K562 (cell line): ENCODE measurements around the gene RTL1. TPM values are rescaled to one million over a fixed set of nuclear protein-coding genes. Genes with fewer than 3 reads are reported as not detected.
A peak's percentile ranks its signal among the peaks of the same experiment; 100 is the strongest.

Source experiments
- ATAC-seq: fragments of 200-7000 bp; cut with Tn5 transposase; 3 replicates; pipeline ENCODE4 v1.9.1; 2020; ENCODE audit warnings: moderate library complexity
- BruUV-seq: library from RNA; stranded (reverse); fragments of 400-500 nt; replicated peaks from 2 replicates; lab custom pipeline; 2021; lab: Mats Ljungman, UMichigan
- CTCF ChIA-PET: fragments of 300-600 bp; formaldehyde crosslinking; extraction: SDS; loops from one replicate; lab custom pipeline; 2021; ENCODE audit warnings: low intra/inter-chr PET ratio; lab: Yijun Ruan, JAX
- POLR2A ChIA-PET: fragments of 300-600, 350-650 bp; sonication (Branson Sonifier 250); formaldehyde crosslinking; extraction: SDS; loops from one replicate; lab custom pipeline; 2021; ENCODE audit warnings: antibody characterized with exemption, inconsistent platforms; lab: Yijun Ruan, JAX
- DNase-seq, 4 experiments: peaks; one replicate each; pipeline versions ENCODE4 v3.0.0 to v3.0.0-alpha.2; 2011 to 2018; ENCODE audit warnings: low spot score in 3 of 4, mixed read lengths in 3 of 4; ENCODE audit errors: extremely low read depth in 1 of 4
- FAIRE-seq: peaks from 2 replicates; lab custom pipeline; 2011; peaks lifted over from hg19 to GRCh38; lab: Jason Lieb, UNC
- H2AFZ ChIP-seq: 2 replicates; pipeline ENCODE4 v1.6.0; 2011; ENCODE audit warnings: low read depth, low read length, control low read depth, inconsistent platforms
- H3K27ac ChIP-seq: fragments of 200-600 bp; 3 replicates; pipeline ENCODE4 v1.8.0; 2011; ENCODE audit warnings: low read depth, mild to moderate bottlenecking, control low read depth, inconsistent platforms, low read length, moderate library complexity, mixed read lengths; ENCODE audit errors: extremely low read depth
- H3K27me3 ChIP-seq, 2 experiments: fragments of 300-600 bp in 1 of 2; 2 replicates in 1 of 2; 3 replicates in 1 of 2; pipeline versions ENCODE4 v1.6.0 to v1.8.0; 2011; ENCODE audit warnings: inconsistent platforms in 2 of 2, low read length in 2 of 2, mild to moderate bottlenecking in 1 of 2, mixed read lengths in 1 of 2, moderate library complexity in 1 of 2; ENCODE audit not compliant: control insufficient read depth in 2 of 2, insufficient read depth in 2 of 2
- H3K36me3 ChIP-seq: fragments of 300-600 bp; 3 replicates; pipeline ENCODE4 v1.8.0; 2011; ENCODE audit warnings: mild to moderate bottlenecking, low read length, inconsistent platforms; ENCODE audit not compliant: control insufficient read depth, insufficient read depth
- H3K4me1 ChIP-seq, 2 experiments: fragments of 200-600 bp in 1 of 2; replicated peaks in 1 of 2; 2 replicates in 1 of 2; 3 replicates in 1 of 2; pipeline versions ENCODE4 v1.5.1 to v1.8.0; 2011; ENCODE audit warnings: inconsistent platforms in 2 of 2, low read length in 2 of 2, mild to moderate bottlenecking in 1 of 2, mixed read lengths in 1 of 2, moderate library complexity in 1 of 2; ENCODE audit not compliant: control insufficient read depth in 2 of 2, insufficient read depth in 2 of 2
- H3K4me2 ChIP-seq: 2 replicates; pipeline ENCODE4 v1.6.1; 2011; ENCODE audit warnings: low read length, control low read depth, inconsistent platforms, mixed read lengths; ENCODE audit not compliant: insufficient read depth
- H3K4me3 ChIP-seq: fragments of 200-600 bp; sonication (generic), shearing (Covaris generic); 2 replicates; pipeline ENCODE4 v1.5.1; 2016; ENCODE audit warnings: control low read depth, inconsistent platforms
- H3K79me2 ChIP-seq: fragments of 200-600 bp; 3 replicates; pipeline ENCODE4 v1.8.0; 2011; ENCODE audit warnings: low read length, inconsistent platforms; ENCODE audit not compliant: control insufficient read depth, insufficient read depth
- H3K9ac ChIP-seq, 2 experiments: 2 replicates each; pipeline versions ENCODE4 v1.6.0 to v1.6.1; 2011; ENCODE audit warnings: low read depth in 2 of 2, low read length in 2 of 2, control low read depth in 1 of 2, inconsistent platforms in 1 of 2, mild to moderate bottlenecking in 1 of 2, mixed read lengths in 1 of 2; ENCODE audit not compliant: insufficient read depth in 1 of 2
- H3K9me1 ChIP-seq: one replicate; pipeline ENCODE4 v1.6.0; 2011; ENCODE audit warnings: inconsistent platforms, mild to moderate bottlenecking, low read length, moderate library complexity; ENCODE audit not compliant: control insufficient read depth, insufficient read depth
- H3K9me3 ChIP-seq: replicated peaks from 2 replicates; pipeline ENCODE4 v1.5.1; 2011; ENCODE audit warnings: low read depth, low read length, inconsistent platforms; ENCODE audit not compliant: control insufficient read depth, insufficient read depth
- H4K20me1 ChIP-seq: replicated peaks from 2 replicates; pipeline ENCODE4 v1.6.1; 2011; ENCODE audit warnings: low read length, inconsistent platforms, mixed read lengths; ENCODE audit not compliant: control insufficient read depth, insufficient read depth
- ARHGAP35 ChIP-seq: fragments of 450-650 bp; IDR thresholded peaks from 2 replicates; pipeline ENCODE4 v1.6.1; 2018; ENCODE audit not compliant: partially characterized antibody
- HDAC1 ChIP-seq, 2 experiments: fragments of 450-650 bp; IDR thresholded peaks; 2 replicates each; pipeline ENCODE4 v1.6.1; 2016 to 2017; ENCODE audit warnings: inconsistent platforms in 1 of 2, mild to moderate bottlenecking in 1 of 2, moderate library complexity in 1 of 2
- HLTF ChIP-seq: fragments of 450-650 bp; IDR thresholded peaks from 2 replicates; pipeline ENCODE4 v1.6.1; 2016
- HMGXB4 ChIP-seq: sonication (generic); formaldehyde crosslinking; IDR thresholded peaks from 2 replicates; pipeline ENCODE4 v1.8.1; 2023; ENCODE audit warnings: mild to moderate bottlenecking, missing genetic modification reagents
- LARP7 ChIP-seq: fragments of 450-650 bp; IDR thresholded peaks from 2 replicates; pipeline ENCODE4 v1.6.1; 2016
- NELFE ChIP-seq: IDR thresholded peaks from 2 replicates; pipeline ENCODE4 v1.6.1; 2011; ENCODE audit warnings: mild to moderate bottlenecking; ENCODE audit not compliant: insufficient read depth, insufficient read length
- NFIC ChIP-seq: fragments of 450-650 bp; IDR thresholded peaks from 2 replicates; pipeline ENCODE4 v1.6.1; 2017; ENCODE audit warnings: mild to moderate bottlenecking, inconsistent platforms
- TGIF2 ChIP-seq: sonication (generic); formaldehyde crosslinking; IDR thresholded peaks from 2 replicates; pipeline ENCODE4 v1.8.1; 2022; ENCODE audit warnings: mild to moderate bottlenecking, missing genetic modification reagents, moderate library complexity
- THRB ChIP-seq: fragments of 450-650 bp; formaldehyde crosslinking; conservative IDR thresholded peaks from 2 replicates; pipeline ENCODE4 v1.4.0; 2022; ENCODE audit warnings: mild to moderate bottlenecking, missing genetic modification characterization
- XRCC4 ChIP-seq: IDR thresholded peaks from one replicate; pipeline ENCODE4 v1.6.1; 2011; ENCODE audit not compliant: insufficient read depth, insufficient read length; ENCODE audit errors: extremely low read depth
- ZNF263 ChIP-seq: sonication (generic); formaldehyde crosslinking; IDR thresholded peaks from 2 replicates; pipeline ENCODE4 v1.8.0; 2022; ENCODE audit warnings: mild to moderate bottlenecking, missing genetic modification reagents, borderline replicate concordance
- ZNF512 ChIP-seq: IDR thresholded peaks from 2 replicates; pipeline ENCODE4 v1.6.1; 2016; ENCODE audit warnings: missing genetic modification characterization, missing compliant biosample characterization
- ZNF785 ChIP-seq: fragments of 250-450 bp; sonication (Bioruptor Pico); IDR thresholded peaks from 2 replicates; pipeline ENCODE4 v1.4.0; 2020; ENCODE audit warnings: mild to moderate bottlenecking
- WGBS: fragments of 100-300 bp; shearing (Covaris generic); methylation state at CpG from one replicate; pipeline ENCODE4 v1.1.6; 2016; ENCODE audit warnings: low coverage, mixed read lengths; ENCODE audit not compliant: insufficient coverage; ENCODE audit errors: missing lambda C conversion rate; 5-methylcytosine and 5-hydroxymethylcytosine counted together
- in situ Hi-C: fragments of 300-500 bp; cut with MboI; formaldehyde crosslinking; loops from 4 replicates; pipeline ENCODE4 v1.15.0; 2018; ENCODE audit warnings: inconsistent platforms, mixed read lengths
- intact Hi-C: fragments of 100-400 bp; cut with micrococcal nuclease; formaldehyde crosslinking; loops from 2 replicates; pipeline ENCODE4 v1.14.2; 2022
- polyA plus RNA-seq, 8 experiments: library from polyadenylated mRNA; depleted of rRNA in 4 of 8; stranded (reverse) in 5 of 8; unstranded in 3 of 8; fragments of >200 nt; fragmentation: Nextera tagmentation in 2 of 8; fragmentation: Illumina TruSeq in 1 of 8; extraction: Ambion mirVana in 2 of 8; extraction: Trizol in 1 of 8; gene quantifications; 2 replicates each; pipeline versions ENCODE4 v1.2.1 to v1.2.3, GENCODE V29; 2011 to 2014; ENCODE audit warnings: inconsistent platforms in 1 of 8, missing spikeins in 1 of 8
- total RNA-seq, 7 experiments: library from RNA; depleted of rRNA in 6 of 7; stranded (reverse); fragments of >200 nt in 6 of 7; fragmentation: Illumina TruSeq in 2 of 7; extraction: Trizol in 2 of 7; gene quantifications; 2 replicates each; pipeline versions ENCODE4 v1.2.1 to v1.2.3, GENCODE V29; 2011 to 2021; ENCODE audit warnings: low replicate concordance in 1 of 7
- TF ChIP-seq, protein P1 (sequence below): fragments of 150-350 bp; conservative IDR thresholded peaks from 2 replicates; pipeline ENCODE4 v1.6.1; 2014; ENCODE audit warnings: low read length
- TF ChIP-seq, protein P2 (sequence below): sonication (generic); formaldehyde crosslinking; IDR thresholded peaks from 2 replicates; pipeline ENCODE4 v1.8.1; 2022; ENCODE audit warnings: missing genetic modification reagents

Gene RTL1
- total and polyA plus RNA-seq, 9 of the 15 experiments (the other 6 are each of a cell fraction or from before 2014, with no cell fraction given): not detected

DNA sequence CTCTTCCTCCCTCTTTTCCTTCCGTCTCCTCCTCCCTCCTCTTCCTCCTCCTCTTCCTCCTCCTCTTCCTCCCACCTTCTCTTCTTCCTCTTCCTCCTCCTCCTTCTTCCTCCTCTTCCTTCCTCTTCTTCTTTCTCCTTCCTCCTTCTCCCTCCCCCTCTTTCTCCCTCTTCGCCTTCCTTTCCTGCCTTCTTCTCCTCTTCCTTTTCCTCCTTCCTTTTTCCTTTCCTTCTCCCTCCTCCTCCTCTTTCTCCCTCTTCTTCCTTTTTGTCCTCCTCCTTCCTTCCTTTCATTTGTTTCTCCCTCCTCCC, 41.6 kb downstream of the RTL1 start:
- no TSS peak for BruUV-seq
- CTCF ChIA-PET: no interaction called here
- no peak for FAIRE-seq
- TF ChIP-seq XRCC4 (no peak), ARHGAP35 (peak; percentile 11), HMGXB4 (CRISPR knock-in tag) (no peak), LARP7 (peak; percentile 70; the same call in 1 of the 2 replicates), NELFE (no peak), TGIF2 (CRISPR knock-in tag) (no peak), ZNF263 (CRISPR knock-in tag) (peak; percentile 51; the same call in 1 of the 2 replicates), NFIC (no peak), ZNF785 (CRISPR knock-in tag) (no peak), THRB (CRISPR knock-in tag) (peak; percentile 81; the same call in 1 of the 2 replicates), HDAC1 (IDR thresholded peaks at IDR 0.05) (0 out of 4 replicates have a peak, but pooled peaks of 1 of the 2 experiments have one; percentile 47), HLTF (0 out of 2 replicates have a peak, but pooled peaks have one; percentile 44), ZNF512 (peak; percentile 76)
- TF ChIP-seq, protein P1, sequence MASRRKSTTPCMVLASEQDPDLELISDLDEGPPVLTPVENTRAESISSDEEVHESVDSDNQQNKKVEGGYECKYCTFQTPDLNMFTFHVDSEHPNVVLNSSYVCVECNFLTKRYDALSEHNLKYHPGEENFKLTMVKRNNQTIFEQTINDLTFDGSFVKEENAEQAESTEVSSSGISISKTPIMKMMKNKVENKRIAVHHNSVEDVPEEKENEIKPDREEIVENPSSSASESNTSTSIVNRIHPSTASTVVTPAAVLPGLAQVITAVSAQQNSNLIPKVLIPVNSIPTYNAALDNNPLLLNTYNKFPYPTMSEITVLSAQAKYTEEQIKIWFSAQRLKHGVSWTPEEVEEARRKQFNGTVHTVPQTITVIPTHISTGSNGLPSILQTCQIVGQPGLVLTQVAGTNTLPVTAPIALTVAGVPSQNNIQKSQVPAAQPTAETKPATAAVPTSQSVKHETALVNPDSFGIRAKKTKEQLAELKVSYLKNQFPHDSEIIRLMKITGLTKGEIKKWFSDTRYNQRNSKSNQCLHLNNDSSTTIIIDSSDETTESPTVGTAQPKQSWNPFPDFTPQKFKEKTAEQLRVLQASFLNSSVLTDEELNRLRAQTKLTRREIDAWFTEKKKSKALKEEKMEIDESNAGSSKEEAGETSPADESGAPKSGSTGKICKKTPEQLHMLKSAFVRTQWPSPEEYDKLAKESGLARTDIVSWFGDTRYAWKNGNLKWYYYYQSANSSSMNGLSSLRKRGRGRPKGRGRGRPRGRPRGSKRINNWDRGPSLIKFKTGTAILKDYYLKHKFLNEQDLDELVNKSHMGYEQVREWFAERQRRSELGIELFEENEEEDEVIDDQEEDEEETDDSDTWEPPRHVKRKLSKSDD: no peak
- TF ChIP-seq, protein P2, sequence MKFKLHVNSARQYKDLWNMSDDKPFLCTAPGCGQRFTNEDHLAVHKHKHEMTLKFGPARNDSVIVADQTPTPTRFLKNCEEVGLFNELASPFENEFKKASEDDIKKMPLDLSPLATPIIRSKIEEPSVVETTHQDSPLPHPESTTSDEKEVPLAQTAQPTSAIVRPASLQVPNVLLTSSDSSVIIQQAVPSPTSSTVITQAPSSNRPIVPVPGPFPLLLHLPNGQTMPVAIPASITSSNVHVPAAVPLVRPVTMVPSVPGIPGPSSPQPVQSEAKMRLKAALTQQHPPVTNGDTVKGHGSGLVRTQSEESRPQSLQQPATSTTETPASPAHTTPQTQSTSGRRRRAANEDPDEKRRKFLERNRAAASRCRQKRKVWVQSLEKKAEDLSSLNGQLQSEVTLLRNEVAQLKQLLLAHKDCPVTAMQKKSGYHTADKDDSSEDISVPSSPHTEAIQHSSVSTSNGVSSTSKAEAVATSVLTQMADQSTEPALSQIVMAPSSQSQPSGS (CRISPR knock-in tag): no peak

More for the DNA sequence above, 41.6 kb downstream of the RTL1 start:
- intact Hi-C loops: no loop called here
- no peaks in the 10 kb centered on the region for H3K36me3 ChIP-seq
- peaks cover 28% of the 10 kb centered on the region in 2 experiments for H3K4me1 ChIP-seq
- H3K9me3 ChIP-seq: no peaks in the 10 kb centered on the region
- WGBS: no CpG with 5 or more reads among the region's 2 CpGs
- no peaks in the 10 kb centered on the region for H3K27me3 ChIP-seq
- POLR2A ChIA-PET: no interaction called here
- in situ Hi-C loops: no loop called here
- H3K27ac ChIP-seq: no peak overlapping the region
- 0 out of 2 replicates have a peak overlapping the region, but pooled peaks have one; percentile 32 for H2AFZ ChIP-seq
- no peak overlapping the region for H3K4me3 ChIP-seq
- DNase-seq (no peak), ATAC-seq (no peak)
- H4K20me1 ChIP-seq: no peaks in the 10 kb centered on the region
- H3K9me1 ChIP-seq: no peaks in the 10 kb centered on the region
- no peaks in the 10 kb centered on the region for H3K79me2 ChIP-seq
- H3K9ac ChIP-seq: no peak overlapping the region
- H3K4me2 ChIP-seq: no peak overlapping the region
